Measurements from ENCODE around the gene DAZ2. TPM values are rescaled to one million over a fixed set of nuclear protein-coding genes. Genes with fewer than 3 reads are reported as not detected.

DAZ2 gene, protein sequence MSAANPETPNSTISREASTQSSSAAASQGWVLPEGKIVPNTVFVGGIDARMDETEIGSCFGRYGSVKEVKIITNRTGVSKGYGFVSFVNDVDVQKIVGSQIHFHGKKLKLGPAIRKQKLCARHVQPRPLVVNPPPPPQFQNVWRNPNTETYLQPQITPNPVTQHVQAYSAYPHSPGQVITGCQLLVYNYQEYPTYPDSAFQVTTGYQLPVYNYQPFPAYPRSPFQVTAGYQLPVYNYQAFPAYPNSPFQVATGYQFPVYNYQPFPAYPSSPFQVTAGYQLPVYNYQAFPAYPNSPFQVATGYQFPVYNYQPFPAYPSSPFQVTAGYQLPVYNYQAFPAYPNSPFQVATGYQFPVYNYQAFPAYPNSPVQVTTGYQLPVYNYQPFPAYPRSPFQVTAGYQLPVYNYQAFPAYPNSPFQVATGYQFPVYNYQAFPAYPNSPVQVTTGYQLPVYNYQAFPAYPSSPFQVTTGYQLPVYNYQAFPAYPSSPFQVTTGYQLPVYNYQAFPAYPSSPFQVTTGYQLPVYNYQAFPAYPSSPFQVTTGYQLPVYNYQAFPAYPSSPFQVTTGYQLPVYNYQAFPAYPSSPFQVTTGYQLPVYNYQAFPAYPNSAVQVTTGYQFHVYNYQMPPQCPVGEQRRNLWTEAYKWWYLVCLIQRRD
- not detected for total RNA-seq

DNA sequence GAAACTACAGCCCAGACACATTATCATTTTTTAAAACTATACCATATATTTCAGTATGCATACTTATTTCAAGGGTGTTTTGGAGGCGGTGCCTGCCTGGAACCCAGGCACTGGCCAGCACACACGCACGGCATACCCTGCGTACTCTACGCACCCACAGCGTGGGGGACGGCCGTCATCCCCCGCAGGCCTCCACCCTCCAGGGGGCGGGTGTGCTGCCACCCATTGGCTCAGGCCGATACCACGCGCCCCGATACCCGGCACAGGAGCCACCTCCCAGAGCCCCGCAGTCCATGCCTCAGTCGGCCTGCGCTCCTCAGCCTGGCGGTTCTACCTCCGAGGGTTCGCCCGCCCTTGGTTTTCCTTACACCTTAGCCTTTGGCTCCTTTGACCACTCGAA lies at the start of gene DAZ2:
TSS of gene DAZ2 (plus strand) at position 301 of the 400 bp plus-strand sequence. CDS start 208 bp downstream, outside the sequence.

DNA sequence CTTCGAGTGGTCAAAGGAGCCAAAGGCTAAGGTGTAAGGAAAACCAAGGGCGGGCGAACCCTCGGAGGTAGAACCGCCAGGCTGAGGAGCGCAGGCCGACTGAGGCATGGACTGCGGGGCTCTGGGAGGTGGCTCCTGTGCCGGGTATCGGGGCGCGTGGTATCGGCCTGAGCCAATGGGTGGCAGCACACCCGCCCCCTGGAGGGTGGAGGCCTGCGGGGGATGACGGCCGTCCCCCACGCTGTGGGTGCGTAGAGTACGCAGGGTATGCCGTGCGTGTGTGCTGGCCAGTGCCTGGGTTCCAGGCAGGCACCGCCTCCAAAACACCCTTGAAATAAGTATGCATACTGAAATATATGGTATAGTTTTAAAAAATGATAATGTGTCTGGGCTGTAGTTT lies 20.4 kb upstream of the DAZ2 start, which contains the start of gene DAZ1:
TSS of gene DAZ1 (minus strand) at position 101 of the 400 bp plus-strand sequence. CDS start 208 bp downstream, outside the sequence.

Other genes starting within 250 kb of the DAZ2 start
- gene BPY2, start 235.3 kb upstream of the DAZ2 start, total RNA-seq: not detected
- not detected for gene DAZ1, start 20.5 kb upstream of the DAZ2 start, total RNA-seq